Measurements from ENCODE around the gene TSHZ3.

GRCh38 chr19:31339411-31339810 is 9.8 kb downstream of the TSHZ3 start:
- TF ChIP-seq CTCF (IDR thresholded peaks at IDR 0.05; ENCODE audit: low read depth, low read length) (no peak), POLR2A (IDR thresholded peaks at IDR 0.05; ENCODE audit: extremely low read depth, insufficient read length) (no peak), MAX (IDR thresholded peaks at IDR 0.05; ENCODE audit: low read depth, low read length) (no peak), MYC (IDR thresholded peaks at IDR 0.05; ENCODE audit: low read depth, low read length) (no peak)
